ENCODE data around the gene DNPEP.
"Not testable (repeated sequence)": the region's sequence is repeated elsewhere in the genome, so short reads cannot be mapped to it uniquely, and the experiment has no call there.

The DNPEP gene

DNA sequence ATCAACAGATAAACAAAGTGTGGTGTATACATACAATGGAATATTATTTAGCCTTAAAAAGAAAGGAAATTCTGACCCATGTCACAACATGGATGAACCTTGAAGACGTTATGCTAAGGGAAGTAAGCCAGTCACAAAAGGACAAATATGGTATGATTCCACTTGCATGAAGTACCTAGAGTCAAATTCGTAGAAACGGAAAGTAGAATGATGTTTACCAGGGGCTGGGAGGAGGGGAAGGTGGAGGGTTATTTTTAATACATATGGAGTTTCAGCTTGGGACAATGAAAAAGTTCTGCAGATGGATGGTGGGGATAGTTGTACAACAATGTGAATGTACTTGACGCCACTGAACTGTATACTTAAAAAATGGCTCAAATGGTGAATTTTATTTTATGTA lies 27.1 kb upstream of the DNPEP start:
- no peak for DNase-seq (ENCODE audit: low read depth)
- TF ChIP-seq, protein P1, sequence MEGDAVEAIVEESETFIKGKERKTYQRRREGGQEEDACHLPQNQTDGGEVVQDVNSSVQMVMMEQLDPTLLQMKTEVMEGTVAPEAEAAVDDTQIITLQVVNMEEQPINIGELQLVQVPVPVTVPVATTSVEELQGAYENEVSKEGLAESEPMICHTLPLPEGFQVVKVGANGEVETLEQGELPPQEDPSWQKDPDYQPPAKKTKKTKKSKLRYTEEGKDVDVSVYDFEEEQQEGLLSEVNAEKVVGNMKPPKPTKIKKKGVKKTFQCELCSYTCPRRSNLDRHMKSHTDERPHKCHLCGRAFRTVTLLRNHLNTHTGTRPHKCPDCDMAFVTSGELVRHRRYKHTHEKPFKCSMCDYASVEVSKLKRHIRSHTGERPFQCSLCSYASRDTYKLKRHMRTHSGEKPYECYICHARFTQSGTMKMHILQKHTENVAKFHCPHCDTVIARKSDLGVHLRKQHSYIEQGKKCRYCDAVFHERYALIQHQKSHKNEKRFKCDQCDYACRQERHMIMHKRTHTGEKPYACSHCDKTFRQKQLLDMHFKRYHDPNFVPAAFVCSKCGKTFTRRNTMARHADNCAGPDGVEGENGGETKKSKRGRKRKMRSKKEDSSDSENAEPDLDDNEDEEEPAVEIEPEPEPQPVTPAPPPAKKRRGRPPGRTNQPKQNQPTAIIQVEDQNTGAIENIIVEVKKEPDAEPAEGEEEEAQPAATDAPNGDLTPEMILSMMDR (IDR thresholded peaks at IDR 0.05; ENCODE audit: control insufficient read depth, insufficient read depth, low read depth, low read length, missing control alignments), result no peak
- no peak overlapping the region for H3K4me3 ChIP-seq (ENCODE audit: control insufficient read depth, low read depth, low read length)

DNA sequence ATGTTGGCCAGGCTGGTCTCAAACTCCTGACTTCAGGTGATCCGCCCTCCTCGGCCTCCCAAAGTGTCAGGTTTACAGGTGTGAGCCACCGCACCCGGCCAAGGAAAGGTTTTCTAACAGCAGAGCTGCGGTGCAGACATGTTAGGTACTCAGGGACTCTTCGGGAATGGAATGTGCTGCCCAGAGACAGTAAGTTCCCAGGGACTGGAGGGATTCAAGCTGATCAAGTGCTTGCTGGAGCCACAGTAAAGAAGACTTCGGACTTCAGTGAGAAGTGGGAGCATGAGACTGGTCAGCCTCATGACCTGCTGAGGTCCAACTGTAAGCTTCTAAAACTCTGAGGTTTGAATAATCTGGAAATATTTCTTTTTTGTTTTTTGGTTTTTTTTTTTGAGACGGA lies 22.7 kb upstream of the DNPEP start:
- TF ChIP-seq, protein P1 (IDR thresholded peaks at IDR 0.05; ENCODE audit: control insufficient read depth, insufficient read depth, low read depth, low read length, missing control alignments), result no peak
- DNase-seq (ENCODE audit: low read depth), result no peak
- H3K4me3 ChIP-seq (ENCODE audit: control insufficient read depth, low read depth, low read length), result no peak overlapping the region

- H3K4me3 ChIP-seq (ENCODE audit: control insufficient read depth, low read depth, low read length), result no peak overlapping the region
- TF ChIP-seq, protein P1 (IDR thresholded peaks at IDR 0.05; ENCODE audit: control insufficient read depth, insufficient read depth, low read depth, low read length, missing control alignments), result no peak
- DNase-seq (ENCODE audit: low read depth), result no peak
Observed at GRCh38 chr2:219409619-219410018, 21.9 kb upstream of the DNPEP start.

DNA sequence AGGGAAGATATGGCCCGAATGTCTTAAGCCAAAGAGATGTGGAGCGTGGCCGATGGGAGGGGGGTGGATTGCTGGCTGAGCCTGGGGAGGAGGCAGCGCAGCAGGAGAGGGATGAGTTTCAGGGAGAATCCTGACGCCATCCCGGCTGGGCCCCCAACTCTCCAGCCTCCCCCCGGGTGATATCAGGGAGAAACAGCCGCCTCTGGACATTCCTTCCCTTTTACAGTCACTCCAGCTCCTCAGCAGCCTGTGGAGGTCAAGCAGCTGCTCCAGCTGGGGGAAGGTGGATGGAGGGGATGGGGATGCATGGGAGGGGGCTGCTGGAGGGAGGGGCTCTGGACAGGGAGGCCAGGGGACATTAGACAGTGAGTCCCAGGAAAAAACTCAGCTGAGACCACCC lies 20.9 kb upstream of the DNPEP start:
- no peak overlapping the region for H3K4me3 ChIP-seq (ENCODE audit: control insufficient read depth, low read depth, low read length)
- no peak for DNase-seq (ENCODE audit: low read depth)
- TF ChIP-seq, protein P1 (IDR thresholded peaks at IDR 0.05; ENCODE audit: control insufficient read depth, insufficient read depth, low read depth, low read length, missing control alignments), result no peak

GRCh38 chr2:219408204-219408603 lies 20.5 kb upstream of the DNPEP start:
- no peak overlapping the region for H3K4me3 ChIP-seq (ENCODE audit: control insufficient read depth, low read depth, low read length)
- no peak for DNase-seq (ENCODE audit: low read depth)
- TF ChIP-seq, protein P1 (IDR thresholded peaks at IDR 0.05; ENCODE audit: control insufficient read depth, insufficient read depth, low read depth, low read length, missing control alignments), result no peak

DNA sequence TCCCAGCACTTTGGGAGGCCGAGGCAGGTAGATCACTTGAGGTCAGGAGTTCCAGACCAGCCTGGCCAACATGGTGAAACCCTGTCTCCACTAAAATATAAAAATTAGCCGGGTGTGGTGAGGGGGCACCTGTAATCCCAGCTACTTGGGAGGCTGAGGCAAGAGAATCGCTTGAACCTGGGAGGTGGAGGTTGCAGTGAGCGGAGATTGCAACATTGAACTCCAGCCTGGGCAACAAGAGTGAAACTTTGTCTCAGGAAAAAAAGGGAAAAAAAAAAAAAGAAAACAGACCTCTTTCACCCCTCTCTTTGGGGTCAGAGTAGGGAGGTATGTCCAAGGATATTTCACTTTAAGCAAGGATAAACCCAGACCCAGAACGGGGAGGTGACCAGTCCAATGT lies 19.6 kb upstream of the DNPEP start:
- not testable (repeated sequence) for H3K4me3 ChIP-seq (ENCODE audit: control insufficient read depth, low read depth, low read length); DNase-seq (ENCODE audit: low read depth)

- TF ChIP-seq, protein P1 (IDR thresholded peaks at IDR 0.05; ENCODE audit: control insufficient read depth, insufficient read depth, low read depth, low read length, missing control alignments), result no peak
- H3K4me3 ChIP-seq (ENCODE audit: control insufficient read depth, low read depth, low read length), result no peak overlapping the region
- DNase-seq (ENCODE audit: low read depth), result peak; percentile 81
Observed at GRCh38 chr2:219406861-219407230, 19.1 kb upstream of the DNPEP start.

Measured in AG09309 (cell line).